GM21360 (cell line): ENCODE measurements around the gene CSHL1.
A peak's percentile ranks its signal among the peaks of the same experiment; 100 is the strongest.
"Not testable (repeated sequence)": the region's sequence is repeated elsewhere in the genome, so short reads cannot be mapped to it uniquely, and the experiment has no call there.

Experiments used
- ATAC-seq: cut with Tn5 transposase; IDR thresholded peaks from one replicate; pipeline ENCODE4 v1.9.1; 2021; ENCODE audit warnings: mild to moderate bottlenecking, moderate library complexity; ENCODE audit not compliant: unreplicated experiment

Gene CSHL1

DNA sequence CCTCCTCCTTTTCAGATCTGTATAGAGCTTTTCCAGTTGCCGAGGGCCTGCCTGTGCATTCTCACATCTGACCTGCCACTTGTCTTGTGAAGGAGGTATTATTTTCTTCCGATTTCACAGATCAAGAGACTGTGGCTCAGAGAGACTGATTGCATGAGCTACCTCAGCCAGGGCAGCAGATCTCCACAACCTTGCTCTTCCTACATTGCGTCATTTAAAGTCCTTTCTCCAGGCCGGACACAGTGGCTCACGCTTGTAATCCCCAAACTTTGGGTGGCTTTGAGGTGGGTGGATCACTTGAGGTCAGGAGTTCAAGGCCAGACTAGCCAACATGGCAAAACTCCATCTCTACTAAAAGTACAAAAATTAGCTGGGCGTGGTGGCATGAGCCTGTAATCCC lies 9.0 kb upstream of the CSHL1 start:
- ATAC-seq: not testable (repeated sequence)

DNA sequence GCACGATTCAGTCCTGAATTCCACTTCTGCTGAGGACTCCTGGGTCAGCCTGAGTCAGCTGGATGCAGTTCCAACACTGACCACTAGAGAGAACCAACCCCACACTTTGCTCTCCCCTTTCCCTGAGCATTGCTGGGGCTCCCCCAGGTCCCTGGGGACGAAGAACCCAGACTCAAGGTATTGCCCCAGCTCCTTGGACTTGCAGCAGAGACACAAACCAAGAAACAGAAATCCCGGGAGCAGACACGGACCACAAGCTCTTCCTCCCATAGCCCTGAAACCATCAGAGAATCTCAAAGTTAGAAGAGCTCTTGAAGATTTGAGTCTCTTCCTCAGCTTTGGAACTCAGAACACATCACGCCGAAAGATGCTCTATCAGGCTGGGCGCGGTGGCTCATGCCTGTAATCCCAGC lies 8.3 kb upstream of the CSHL1 start:
- peak; percentile 68 for ATAC-seq

DNA sequence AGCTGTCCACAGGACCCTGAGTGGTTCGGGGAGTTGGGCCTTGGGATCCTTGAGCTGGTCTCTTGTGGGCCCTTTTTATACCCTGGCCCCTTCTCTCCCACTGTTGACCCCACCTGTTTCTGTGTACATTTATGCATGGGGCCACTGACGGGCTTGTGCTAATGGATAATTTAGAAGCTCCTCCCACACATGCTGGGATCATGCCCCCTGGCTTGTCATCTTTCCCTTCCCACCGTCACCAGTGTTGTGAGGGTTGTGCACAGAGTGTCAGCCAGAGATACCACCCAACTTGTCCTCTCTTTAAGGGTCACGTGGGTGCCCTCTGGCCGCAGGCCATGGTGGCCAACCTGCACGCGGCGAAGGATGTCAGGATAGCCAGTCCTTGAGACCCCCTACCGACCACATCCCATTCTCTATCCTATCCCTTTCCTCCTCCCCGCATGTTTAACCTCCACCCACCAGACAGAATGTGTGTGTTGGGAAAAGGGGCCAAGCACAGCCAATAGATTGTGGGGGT lies 7.8 kb upstream of the CSHL1 start, which contains the start of gene GH1:
Gene GH1 (minus strand): TSS at position 51 of the 517 bp plus-strand sequence. CDS start 63 bp downstream, outside the sequence.
- not testable (repeated sequence) for ATAC-seq

DNA sequence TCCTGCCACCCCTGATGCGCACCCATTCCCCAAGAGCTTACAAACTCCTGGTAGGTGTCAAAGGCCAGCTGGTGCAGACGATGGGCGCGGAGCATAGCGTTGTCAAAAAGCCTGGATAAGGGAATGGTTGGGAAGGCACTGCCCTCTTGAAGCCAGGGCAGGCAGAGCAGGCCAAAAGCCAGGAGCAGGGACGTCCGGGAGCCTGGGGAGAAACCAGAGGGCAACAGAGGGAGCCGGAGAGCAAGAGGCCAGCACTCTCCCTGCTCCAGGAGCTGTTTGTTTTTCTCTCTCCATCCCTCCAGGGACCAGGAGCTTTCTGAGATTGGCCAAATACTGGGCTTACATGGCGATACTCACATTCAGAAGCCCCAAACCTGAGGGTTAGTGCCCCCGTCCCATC lies 7.2 kb upstream of the CSHL1 start:
- ATAC-seq: no peak

DNA sequence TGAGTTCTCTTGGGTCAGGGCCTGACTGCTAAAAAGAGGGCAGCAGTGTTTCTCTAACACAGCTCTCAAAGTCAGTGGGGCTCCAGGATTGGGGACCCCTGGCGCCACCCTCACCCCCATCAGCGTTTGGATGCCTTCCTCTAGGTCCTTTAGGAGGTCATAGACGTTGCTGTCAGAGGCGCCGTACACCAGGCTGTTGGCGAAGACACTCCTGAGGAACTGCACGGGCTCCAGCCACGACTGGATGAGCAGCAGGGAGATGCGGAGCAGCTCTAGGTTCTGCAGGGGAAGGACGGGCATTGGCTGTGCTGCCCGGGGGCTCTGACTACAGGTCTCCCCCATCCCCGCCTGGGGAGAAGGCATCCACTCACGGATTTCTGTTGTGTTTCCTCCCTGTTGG lies 6.6 kb upstream of the CSHL1 start:
- ATAC-seq: no peak

DNA sequence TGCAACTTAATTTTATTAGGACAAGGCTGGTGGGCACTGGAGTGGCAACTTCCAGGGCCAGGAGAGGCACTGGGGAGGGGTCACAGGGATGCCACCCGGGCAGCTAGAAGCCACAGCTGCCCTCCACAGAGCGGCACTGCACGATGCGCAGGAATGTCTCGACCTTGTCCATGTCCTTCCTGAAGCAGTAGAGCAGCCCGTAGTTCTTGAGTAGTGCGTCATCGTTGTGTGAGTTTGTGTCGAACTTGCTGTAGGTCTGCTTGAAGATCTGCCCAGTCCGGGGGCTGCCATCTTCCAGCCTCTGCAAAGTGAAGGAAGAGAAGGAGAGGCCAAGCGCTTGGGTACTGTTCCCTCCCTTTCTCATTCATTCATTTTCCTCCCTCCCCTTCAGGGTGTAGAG lies 6.1 kb upstream of the CSHL1 start:
- not testable (repeated sequence) for ATAC-seq

DNA sequence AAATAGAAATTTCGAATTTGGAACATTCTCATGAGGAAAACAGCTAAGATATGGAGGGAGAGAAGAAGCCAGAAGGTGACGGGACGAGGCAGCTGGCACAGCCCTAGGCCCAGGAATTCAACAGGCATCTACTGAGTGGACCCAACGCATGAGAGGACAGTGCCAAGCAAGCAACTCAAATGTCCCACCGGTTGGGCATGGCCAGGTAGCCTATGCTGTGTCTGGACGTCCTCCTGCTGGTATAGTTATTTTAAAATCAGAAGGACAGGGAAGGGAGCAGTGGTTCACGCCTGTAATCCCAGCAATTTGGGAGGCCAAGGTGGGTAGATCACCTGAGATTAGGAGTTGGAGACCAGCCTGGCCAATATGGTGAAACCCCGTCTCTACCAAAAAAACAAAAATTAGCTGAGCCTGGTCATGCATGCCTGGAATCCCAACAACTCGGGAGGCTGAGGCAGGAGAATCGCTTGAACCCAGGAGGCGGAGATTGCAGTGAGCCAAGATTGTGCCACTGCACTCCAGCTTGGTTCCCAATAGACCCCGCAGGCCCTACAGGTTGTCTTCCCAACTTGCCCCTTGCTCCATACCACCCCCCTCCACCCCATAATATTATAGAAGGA lies 5.6 kb upstream of the CSHL1 start:
- ATAC-seq: no peak

DNA sequence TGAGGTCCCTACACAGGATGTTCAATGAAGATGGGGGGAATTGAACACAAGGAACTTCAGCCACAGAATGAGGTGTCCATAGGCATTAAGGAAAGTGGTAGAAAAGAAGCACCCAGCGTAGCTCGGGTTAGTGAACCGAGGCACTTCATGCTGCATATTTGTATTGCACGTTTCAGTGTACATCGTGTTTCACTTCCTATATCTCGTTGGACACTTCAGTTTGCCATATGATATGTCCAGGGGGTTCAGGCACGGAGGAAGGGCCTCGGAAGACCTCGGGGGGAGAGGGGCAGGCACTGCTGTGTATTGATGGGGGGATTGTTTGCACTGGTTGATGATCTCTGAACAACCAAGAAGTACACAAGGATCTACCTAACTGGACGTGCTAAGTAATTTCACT lies 4.7 kb upstream of the CSHL1 start:
- ATAC-seq: not testable (repeated sequence)

DNA sequence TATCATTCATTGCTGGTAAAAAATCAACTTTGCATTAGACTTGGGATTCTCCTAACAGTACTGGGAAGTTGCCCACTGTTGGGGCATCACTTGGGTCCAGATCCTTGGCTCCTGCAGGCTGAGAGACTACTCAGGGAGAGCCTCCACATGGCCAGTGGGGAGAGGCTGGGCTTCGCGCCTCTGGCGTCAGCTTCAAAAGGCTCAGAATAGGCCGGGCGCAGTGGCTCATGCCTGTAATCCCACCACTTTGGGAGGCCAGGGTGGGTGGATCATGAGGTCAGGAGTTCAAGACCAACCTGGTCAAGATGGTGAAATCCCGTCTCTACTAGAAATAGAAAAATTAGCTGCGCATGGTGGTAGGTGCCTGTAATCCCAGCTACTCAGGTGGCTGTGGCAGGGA lies 3.4 kb upstream of the CSHL1 start:
- no peak for ATAC-seq

DNA sequence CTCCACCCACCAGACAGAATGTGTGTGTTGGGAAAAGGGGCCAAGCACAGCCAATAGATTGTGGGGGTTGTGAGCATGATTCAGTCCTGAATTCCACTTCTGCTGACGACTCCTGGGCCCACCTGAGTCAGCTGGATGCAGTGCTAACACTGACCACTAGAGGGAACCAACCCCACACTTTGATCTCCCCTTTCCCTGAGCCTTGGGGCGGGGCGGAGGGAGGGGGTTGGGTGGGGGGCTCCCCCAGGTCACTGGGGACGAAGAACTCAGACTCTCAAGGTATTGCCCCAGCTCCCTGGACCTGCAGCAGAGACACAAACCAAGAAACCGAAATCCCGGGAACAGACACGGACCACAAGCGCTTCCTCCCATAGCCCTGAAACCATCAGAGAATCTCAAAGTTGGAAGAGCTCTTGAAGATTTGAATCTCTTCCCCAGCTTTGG lies 621 bp upstream of the CSHL1 start:
- no peak for ATAC-seq

DNA sequence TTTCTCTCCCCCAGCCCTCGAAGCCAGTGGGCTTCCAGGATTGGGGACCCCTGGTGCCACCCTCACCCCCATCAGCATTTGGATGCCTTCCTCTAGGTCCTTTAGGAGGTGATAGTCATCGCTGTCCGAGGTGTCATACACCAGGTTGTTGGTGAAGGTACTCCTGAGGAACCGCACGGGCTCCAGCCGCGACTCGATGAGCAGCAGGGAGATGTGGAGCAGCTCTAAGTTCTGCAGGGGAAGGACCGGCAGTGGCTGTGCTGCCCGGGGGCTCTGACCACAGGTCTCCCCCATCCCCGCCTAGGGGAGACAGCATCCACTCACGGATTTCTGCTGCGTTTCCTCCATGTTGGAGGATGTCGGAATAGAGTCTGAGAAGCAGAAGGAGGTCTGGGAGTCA lies 962 bp downstream of the CSHL1 start:
- ATAC-seq: no peak

DNA sequence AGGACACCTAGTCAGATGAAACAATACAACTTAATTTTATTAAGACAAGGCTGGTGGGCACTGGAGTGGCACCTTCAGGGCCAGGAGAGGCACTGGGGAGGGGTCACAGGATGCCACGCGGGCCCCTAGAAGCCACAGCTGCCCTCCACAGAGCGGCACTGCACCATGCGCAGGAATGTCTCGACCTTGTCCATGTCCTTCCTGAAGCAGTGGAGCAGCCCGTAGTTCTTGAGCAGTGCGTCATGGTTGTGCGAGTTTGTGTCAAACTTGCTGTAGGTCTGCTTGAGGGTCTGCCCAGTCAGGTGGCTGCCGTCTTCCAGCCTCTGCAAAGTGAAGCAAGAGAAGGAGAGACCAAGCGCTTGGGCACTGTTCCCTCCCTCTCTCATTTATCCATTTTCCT lies 1.5 kb downstream of the CSHL1 start:
- ATAC-seq: not testable (repeated sequence)

DNA sequence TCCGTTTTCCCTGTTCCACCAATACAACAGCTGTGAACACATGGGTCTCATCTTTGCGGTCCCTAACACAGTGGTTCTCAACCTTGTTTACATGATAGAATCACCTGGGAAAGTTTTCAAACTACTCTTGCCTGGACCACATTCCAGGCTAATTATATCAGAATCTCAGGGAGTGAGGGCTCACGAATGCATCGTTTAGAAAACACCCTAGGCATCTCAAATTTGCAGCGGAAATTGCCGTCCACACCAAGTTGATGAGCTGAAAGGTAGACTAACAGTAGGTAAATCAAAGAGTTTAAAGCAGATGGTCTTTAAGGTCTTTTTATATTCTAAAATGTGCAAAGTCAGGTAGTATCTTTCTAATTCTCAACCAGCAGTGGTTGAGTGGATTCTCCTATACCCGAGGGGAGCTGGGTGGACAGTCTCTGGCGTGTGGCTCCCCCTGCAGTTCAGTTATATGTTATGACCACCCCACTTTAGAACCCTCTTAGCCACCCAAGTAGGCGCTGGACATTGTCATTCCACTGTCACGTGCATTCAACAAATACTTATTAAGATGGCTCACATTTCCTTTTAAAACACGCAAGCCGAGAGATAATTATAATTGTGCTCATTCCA lies 3.8 kb downstream of the CSHL1 start:
- not testable (repeated sequence) for ATAC-seq

DNA sequence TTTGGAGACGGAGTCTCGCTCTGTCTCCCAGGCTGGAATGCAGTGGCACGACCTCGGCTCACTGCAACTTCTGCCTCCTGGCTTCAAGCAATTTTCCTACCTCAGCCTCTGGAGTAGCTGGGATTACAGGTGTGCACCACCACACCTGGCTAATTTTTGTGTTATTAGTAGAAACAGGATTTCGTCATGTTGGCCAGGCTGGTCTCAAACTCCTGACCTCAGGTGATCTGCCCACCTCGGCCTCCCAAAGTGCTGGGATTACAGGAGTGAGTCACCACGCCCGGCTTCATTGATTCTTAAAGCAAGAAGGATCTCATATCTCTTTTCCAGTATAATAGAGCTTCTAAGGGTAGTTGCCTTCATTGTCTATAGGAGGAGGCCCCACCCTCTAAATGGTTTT lies 6.3 kb downstream of the CSHL1 start:
- ATAC-seq: not testable (repeated sequence)

DNA sequence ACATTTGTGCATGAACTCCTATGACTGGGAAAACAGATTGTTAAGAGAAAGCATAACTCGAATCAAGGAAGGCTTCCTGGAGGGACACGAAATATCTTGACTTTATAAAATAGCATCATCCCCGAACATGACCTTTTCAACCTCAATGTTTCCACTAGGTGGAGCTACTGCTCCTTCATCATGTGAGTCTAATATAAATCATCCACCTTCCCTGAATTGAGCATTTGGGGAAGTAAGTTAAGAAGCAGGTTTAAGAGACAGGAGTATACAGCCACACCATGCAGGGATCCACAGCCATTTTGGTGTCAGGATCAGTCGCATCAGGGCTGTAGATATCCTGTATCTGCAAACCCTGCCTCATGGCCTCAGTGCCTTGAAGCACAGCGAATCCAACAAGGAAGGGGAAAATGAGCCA lies 7.3 kb downstream of the CSHL1 start:
- not testable (repeated sequence) for ATAC-seq

DNA sequence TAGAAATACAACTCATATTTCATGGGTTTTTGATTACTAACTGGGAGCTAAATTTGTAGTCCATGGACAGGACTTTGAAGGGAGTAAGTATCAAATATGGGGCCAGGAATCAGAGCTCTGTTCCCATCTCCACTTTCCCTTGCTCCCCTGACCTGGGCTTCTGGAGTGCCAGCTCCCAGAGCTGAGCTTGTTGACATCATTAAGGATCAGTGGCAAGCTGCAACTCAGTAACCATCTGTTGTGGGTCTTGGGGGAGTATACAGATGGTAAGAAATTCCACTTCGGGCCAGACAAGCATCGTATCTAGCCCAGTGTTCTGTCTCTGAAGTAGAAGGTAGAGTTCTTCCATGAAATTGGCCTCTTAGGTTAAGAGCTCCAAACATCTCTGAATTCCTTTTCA lies 9.1 kb downstream of the CSHL1 start:
- ATAC-seq: not testable (repeated sequence)

DNA sequence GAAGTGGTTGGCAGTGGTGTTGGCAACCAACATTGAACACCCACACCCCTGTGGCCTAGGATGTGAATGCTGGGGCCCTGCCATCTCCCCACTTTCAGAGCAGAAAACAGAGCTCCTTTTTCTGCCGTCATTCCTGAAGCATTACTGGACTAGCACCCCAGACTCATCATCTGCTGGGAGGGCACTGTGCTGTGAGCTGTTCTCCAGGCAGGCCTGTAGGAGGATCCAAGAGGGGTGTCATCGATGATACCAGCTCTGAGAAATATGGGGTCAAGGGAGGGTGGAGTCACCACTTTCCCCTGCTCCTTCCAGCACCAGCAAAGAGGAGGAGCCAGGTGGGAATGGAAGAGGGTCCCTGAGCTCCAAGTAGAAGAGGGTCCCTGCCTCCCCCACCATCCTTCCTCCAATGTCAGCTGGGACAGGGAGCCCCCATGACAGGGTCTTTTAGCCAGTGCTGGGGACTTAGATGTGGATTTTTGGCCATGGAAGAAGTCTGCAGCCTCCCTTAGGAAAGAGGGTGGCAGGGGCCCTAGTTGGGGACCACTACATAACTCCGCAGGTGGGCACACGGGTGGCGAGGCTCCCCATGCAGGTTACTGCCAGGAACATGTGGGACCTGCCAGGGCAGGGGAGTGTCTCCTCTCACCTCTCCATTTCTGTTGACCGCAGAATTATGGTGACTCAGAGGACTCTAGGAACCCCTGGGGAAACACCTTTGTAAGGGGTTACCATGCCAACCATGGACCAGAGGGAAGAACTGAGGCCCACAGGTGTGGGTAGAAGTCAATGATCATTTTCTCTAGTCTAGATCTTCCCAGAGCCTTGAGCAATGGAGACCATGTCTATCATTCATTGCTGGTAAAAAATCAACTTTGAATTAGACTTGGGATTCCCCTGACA lies 11.9 kb downstream of the CSHL1 start:
- ATAC-seq: not testable (repeated sequence)

DNA sequence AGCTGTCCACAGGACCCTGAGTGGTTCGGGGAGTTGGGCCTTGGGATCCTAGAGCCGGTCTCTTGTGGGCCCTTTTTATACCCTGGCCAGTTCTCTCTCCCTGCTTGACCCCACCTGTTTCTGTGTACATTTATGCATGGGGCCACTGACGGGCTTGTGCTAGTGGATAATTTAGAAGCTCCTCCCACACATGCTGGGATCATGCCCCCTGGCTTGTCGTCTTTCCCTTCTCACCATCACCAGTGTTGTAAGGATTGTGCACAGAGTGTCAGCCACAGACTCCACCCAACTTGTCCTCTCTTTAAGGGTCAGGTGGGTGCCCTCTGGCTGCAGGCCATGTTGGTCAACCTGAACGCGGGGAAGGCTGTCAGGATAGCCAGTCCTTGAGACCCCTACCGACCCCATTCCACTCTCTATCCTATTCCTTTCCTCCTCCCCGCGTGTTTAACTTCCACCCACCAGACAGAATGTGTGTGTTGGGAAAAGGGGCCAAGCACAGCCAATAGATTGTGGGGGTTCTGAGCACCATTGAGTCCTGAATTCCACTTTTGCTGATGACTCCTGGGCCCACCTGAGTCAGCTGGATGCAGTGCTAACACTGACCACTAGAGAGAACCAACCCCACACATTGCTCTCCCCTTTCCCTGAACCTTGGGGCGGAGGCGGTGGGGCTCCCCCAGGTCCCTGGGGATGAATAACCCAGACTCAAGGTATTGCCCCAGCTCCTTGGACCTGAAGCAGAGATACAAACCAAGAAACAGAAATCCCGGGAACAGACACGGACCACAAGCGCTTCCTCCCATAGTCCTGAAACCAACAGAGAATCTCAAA lies 14.3 kb downstream of the CSHL1 start, which contains the start of gene CSH1:
Gene CSH1 (minus strand): TSS at position 51 of the 831 bp plus-strand sequence. CDS start 63 bp downstream, outside the sequence.
- not testable (repeated sequence) for ATAC-seq

DNA sequence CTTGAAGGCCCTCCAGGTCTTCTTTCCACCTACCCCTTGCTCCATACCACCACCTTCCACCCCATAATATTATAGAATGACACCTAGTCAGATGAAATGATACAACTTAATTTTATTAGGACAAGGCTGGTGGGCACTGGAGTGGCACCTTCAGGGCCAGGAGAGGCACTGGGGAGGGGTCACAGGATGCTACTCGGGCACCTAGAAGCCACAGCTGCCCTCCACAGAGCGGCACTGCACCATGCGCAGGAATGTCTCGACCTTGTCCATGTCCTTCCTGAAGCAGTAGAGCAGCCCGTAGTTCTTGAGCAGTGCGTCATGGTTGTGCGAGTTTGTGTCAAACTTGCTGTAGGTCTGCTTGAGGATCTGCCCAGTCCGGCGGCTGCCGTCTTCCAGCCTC lies 16.2 kb downstream of the CSHL1 start:
- not testable (repeated sequence) for ATAC-seq

DNA sequence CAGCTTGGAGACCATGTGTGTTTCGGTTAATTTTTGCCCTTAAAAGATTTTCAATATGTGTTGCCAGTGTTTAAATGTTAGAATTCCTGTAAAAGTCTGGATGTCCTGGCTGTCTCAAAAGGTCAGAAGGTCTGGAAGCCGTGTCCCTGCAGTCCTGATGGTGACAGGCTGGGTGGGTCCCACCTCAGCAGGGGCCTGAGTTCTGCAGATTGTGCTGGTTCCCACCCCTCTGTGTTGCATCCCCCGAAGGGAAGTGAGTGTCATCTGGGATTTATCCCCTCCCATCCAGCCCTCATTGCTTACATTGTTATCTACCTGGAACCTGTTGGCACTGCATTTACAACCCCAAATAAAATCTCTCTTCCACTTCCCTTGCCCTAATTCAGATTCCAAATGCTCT lies 17.0 kb downstream of the CSHL1 start:
- not testable (repeated sequence) for ATAC-seq
